HG03565 (cell line): ENCODE data around the gene KCNJ16.

ENCODE experiments used
- ATAC-seq: cut with Tn5 transposase; IDR thresholded peaks from one replicate; pipeline ENCODE4 v1.9.1; 2021; ENCODE audit warnings: mild to moderate bottlenecking, moderate library complexity; ENCODE audit not compliant: unreplicated experiment

Gene KCNJ16

DNA sequence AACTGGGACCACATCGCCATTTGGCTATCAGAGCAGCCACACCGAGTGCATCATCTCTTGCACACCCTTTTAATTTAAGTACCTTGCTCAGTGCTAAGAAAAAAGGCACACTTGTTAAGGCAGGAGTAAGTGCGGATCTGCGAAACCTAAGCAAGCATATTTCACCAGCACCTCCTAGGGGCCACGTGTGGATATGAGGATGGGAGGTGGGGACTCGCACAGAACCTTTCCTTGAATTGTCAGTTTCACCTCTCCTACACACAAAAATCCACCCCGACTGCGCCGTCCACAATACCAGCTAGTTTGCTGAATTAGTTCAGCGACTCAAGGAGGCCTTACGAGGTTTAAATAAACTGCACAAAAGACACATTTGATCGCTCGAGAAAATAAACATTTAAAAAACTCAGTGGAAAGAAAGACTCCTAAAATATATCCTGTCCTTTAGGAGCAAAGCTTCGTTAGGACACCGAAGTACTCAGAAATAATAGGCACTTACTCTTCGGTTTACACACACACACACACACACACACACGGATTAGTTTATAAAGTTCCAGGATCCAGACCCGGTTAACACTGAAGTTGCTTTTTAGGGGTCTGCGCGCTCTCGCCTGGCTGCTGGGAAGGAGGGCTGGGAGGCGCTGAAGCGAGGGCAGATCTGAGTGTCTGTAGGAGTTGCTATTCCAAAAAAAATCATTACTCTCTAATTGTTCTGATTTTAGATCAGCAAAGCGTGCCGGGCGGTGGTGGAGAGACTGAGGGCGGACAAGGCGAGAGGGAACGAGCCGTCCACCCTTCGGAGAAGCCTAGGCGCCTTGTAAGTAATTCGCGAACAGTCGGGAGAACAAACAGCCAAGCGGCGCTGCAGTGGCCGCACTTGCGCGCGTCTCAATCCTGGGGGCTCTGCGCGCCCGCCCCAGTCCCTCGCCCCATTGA is 93.3 kb downstream of the KCNJ16 start:
- ATAC-seq: no peak

DNA sequence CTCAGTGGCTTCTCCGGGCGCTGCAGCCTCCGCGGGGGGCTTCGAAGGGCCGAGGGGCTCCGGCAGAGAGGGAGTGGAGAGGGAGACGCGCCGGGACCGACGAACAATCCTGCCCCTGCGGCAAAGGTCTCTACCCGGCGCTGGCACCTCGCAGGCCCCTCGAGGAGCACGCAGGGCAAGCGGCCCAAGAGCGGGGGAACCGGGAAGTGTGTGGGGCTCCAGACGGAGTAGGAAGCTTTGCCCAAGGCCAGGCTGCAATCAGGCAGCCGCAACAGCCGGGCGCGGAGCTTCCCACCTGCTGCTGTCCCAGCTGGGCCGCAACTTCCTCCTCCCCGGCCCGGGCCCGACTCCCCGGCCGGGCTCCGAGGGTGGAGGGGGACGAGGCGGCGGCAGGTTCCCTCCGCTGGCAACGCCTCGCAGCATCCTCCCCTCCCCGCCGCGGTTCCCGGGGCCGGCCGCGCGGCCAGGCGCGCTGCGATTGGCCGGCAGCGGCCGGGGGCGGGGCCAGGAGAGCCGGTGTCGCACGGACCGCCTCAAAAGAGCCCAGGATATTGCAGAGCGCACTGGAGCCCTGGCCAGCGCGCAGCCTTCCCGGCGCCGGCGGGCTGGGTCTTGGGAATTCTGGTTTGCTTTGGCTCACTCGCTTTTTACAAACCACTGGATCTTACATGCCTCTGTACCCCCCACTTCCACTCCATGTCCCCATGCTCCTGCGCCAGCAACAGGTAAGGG is 94.1 kb downstream of the KCNJ16 start, which contains the start of gene KCNJ2:
Gene KCNJ2, plus strand, starts transcription at position 556 of the 732 bp plus-strand sequence. CDS start 5,508 bp downstream, outside the sequence.
- ATAC-seq: peak; percentile 93

DNA sequence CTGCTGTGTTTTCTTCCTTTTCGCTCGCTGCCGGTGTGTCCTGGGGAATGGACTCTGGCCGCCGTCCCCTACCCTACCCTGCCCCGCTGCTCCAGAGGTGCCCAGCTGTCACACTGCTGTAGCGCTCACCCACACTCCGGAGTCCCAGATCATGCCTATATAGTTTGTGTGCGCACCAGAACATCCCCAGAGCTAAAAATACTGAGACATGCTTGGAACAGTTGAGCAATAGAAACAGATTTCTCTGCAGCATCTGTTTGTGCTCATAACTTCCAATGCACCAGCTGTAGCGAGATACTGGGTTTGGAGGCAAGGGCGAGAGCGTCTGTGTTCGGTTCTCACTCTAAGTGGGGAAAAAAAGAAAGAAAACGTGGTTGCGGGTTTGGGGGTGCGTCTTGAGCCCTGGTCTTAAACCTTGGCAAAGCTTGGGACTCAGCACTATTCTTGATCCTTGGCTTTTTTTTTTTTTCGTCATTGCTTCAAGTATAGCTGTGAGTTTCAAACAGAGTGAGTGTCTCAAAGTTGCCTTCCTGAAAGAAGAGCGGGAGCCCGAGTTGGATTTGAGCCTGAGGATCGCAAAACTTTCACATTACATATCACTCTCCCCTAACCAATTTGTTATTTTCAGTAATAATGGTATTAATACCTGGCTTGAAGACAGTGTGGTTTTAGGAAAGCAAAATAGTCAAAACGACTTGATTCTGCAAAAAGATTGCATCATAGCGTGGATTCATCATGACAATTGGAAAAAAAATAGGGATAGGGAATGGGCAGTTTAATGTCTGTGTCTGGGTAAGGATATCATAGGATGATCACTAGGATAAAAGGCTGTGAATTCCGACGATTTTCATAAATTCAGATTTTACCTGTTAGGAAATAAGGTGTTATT is 94.9 kb downstream of the KCNJ16 start:
- no peak for ATAC-seq

DNA sequence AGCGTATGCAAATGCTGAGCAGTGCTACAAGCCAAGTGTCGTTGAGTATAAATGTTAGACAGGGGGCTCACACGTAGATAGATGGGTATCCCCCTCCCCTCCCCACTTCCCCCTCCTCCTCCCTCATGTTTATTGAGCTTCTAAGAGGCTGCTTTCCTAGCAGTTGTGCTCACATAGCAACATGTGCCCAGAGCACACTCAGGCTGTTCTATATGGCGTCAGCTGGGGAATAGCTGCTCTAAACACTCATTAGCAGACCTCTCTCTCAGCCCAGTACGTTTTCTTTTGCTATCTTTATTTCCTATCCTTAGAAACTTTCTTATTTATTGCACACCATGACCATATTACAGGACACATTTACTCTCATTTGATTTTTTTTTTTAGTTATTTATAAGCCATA is 96.1 kb downstream of the KCNJ16 start:
- no peak for ATAC-seq

DNA sequence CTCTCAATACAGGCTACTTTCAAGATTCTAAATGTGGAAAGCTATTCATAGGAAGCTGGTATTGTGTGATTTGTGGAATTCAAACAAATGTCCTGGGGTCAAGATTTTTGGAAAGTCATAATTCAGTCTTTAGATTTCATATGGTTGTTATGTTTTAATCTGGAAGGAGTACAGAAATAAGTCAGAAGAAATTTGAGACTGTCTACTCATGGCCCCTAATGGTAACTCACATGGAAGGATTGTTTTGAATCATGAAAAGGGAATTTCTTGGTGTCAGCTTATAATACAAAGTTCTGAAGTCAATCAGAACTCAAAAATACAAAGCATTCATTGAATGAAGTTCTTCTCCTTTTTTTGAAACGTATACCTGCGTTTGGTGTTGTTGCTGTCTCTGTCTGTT is 97.4 kb downstream of the KCNJ16 start:
- ATAC-seq: no peak

DNA sequence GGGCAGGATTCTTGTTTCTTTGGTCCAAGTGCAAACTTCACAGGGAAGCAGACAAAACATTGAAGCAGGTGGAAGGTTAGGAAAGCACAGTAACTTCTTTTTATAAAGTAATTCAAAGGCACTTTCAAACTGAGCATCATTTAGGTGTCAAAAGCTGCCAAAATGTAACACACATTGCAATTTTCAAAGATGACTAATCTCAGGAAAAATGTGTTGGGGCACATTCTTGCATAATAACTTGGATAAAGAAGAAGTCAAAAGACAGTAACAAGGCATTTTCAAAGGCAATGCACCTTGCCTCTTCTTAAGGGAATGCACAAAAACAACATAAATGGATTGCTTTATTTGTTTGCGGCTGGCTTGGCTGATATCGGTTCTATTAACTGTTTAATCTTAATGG is 97.9 kb downstream of the KCNJ16 start:
- ATAC-seq: no peak

DNA sequence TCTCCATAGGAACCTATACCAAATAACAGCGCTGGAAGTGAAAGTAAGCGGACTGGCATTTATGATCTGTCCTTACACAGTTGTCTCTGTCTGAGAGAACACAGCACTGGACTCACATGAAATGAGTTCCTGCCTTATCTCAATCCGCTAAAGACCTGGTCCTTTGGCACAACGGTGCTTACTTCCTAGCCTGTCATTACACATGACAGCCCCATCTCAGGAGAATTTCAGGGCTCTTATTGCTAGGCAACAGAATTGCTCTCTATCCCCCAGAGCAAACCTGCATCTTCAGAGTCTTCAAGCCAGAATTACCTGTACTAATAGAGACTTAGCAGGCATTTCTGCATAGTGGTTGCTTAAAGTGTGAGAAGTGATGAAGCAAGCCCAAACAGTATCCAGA is 98.7 kb downstream of the KCNJ16 start:
- no peak for ATAC-seq

DNA sequence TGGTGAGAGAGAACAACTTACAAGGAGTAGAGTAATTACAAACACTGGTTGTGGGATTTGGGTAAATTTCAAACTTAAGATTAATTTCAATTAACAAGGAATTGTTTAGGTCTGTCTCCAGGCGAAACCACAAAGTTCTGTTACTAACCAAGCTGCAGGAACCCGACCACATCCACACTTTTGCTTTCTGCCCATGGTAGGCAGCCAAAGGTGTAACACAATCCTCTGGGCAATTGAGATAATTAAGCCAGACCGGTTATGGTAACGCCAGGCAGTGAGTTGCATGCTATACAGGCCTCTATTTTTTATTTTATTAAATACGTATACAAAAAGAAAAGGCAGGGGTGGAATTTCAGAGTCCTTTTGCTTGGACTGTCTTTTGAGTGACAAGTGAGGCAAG is 106.4 kb downstream of the KCNJ16 start:
- no peak for ATAC-seq

DNA sequence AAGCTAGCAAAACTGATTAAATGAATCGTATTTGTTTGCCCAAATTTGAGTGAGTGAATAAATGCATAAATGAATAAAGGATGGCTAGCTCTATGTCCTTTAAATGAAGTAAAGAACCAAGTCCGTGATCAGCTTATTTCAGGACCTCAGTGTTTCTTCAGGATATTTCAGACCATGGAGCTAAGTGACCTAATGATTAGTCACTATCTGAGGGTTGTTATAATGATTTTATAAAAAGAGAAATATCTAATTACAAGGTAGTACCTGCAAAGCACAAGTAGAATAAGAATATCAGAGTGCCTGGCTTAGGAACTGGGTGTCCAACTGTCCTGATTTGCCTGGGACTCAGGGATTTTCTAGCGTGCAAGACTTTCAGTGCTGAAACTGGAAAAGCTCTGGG is 106.8 kb downstream of the KCNJ16 start:
- no peak for ATAC-seq

DNA sequence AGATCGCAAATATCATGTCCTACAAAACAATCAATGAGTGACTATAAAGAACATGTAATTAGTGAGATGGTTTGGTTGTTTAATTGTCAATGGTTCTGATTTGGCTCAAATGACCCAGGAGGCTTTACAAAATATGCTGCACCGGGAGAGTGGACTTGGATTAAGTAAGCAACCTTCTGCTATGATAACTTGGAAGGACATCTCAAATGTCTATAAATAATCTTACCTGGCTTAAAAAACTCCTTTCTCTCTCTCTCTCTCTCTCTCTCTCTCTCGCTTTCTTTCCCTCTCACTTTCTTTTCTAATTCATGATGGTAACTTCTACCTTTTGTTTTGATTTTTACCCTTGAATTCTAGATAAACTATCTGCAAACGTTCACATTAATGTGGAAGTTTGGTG is 108.5 kb downstream of the KCNJ16 start:
- no peak for ATAC-seq

DNA sequence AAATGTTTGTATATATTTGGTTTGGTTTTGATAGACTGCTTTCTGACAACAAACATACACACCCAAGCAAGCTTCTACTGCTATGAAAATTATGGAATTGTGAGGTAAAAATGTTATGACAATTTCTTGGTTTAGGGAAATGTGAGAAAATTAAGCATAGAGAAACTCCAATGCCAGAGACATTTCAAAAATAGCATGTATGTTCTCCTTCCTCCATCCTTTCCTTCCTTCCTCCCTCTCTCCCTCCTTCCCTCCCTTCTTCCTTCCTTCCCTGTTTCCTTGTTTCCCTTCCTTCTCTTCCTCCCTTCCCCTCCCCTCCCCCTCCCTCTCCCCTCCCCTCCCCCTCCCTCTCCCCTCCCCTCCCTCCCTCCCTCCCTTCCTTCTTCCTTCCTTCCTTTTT is 109.2 kb downstream of the KCNJ16 start:
- ATAC-seq: no peak

DNA sequence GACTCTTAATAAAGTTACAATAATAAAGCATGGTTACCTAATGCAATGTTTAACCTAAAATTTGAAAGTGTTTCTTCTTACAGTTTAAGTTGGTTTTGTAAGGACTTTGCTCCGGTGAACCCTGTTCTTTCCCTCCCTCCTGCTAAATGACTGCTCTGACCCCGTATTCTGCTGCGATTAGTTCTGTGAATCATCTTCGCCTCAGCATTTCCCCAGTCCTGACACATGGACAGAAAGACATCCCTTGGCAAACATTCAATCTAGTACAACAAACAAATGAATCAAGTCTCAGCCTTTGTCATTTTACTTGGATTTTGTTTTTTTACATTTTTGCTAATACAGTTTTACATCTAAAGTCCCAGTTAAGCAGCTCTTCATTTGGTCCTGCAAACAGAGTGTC is 109.7 kb downstream of the KCNJ16 start:
- no peak for ATAC-seq
